ENCODE data around the gene DUSP2. TPM values are rescaled to one million over a fixed set of nuclear protein-coding genes. Genes with fewer than 3 reads are reported as not detected.

DUSP2 gene
- total RNA-seq, 1 donor from 2014 or later = 494 TPM

- peaks cover 10% of the 10 kb centered on the region for H3K9me3 Mint-ChIP-seq
- intact Hi-C loops (cut with micrococcal nuclease) = no loop called here
- no peak overlapping the region for H3K4me3 Mint-ChIP-seq
- no peak overlapping the region for H3K27ac Mint-ChIP-seq
- H3K27me3 Mint-ChIP-seq (ENCODE audit: insufficient read depth) = peaks cover 1% of the 10 kb centered on the region
- no peaks in the 10 kb centered on the region for H3K36me3 Mint-ChIP-seq (ENCODE audit: low read depth)
- no peaks in the 10 kb centered on the region for H3K4me1 Mint-ChIP-seq (ENCODE audit: low read depth)
- no peak for DNase-seq (ENCODE audit: low spot score)
Measured at GRCh38 chr2:96102596-96103186, 42.5 kb downstream of the DUSP2 start.

- intact Hi-C loops (cut with micrococcal nuclease) = no loop called here
- H3K4me1 Mint-ChIP-seq (ENCODE audit: low read depth) = no peaks in the 10 kb centered on the region
- H3K27me3 Mint-ChIP-seq (ENCODE audit: insufficient read depth) = peaks cover 6% of the 10 kb centered on the region
- no peak overlapping the region for H3K4me3 Mint-ChIP-seq
- no peak overlapping the region for H3K27ac Mint-ChIP-seq
- no peak for DNase-seq (ENCODE audit: low spot score)
- H3K36me3 Mint-ChIP-seq (ENCODE audit: low read depth) = no peaks in the 10 kb centered on the region
- peaks cover 10% of the 10 kb centered on the region for H3K9me3 Mint-ChIP-seq
Measured at GRCh38 chr2:96100893-96101304, 44.3 kb downstream of the DUSP2 start.

GRCh38 chr2:96099861-96100798, 45.1 kb downstream of the DUSP2 start:
- intact Hi-C loops (cut with micrococcal nuclease) = no loop called here
- H3K27ac Mint-ChIP-seq = no peak overlapping the region
- H3K36me3 Mint-ChIP-seq (ENCODE audit: low read depth) = no peaks in the 10 kb centered on the region
- H3K27me3 Mint-ChIP-seq (ENCODE audit: insufficient read depth) = peaks cover 9% of the 10 kb centered on the region
- peaks cover 4% of the 10 kb centered on the region for H3K9me3 Mint-ChIP-seq
- DNase-seq (ENCODE audit: low spot score) = no peak
- H3K4me3 Mint-ChIP-seq = no peak overlapping the region
- H3K4me1 Mint-ChIP-seq (ENCODE audit: low read depth) = no peaks in the 10 kb centered on the region

- Mint-ChIP-seq H3K27ac (no peak overlapping the region), H3K36me3 (ENCODE audit: low read depth) (no peaks in the 10 kb centered on the region), H3K4me3 (no peak overlapping the region), H3K9me3 (no peaks in the 10 kb centered on the region), H3K4me1 (ENCODE audit: low read depth) (no peaks in the 10 kb centered on the region), H3K27me3 (ENCODE audit: insufficient read depth) (peaks cover 9% of the 10 kb centered on the region)
- no peak for DNase-seq (ENCODE audit: low spot score)
- intact Hi-C loops (cut with micrococcal nuclease) = no loop called here
Measured at GRCh38 chr2:96098900-96099590, 46.2 kb downstream of the DUSP2 start.

- Mint-ChIP-seq H3K4me3 (no peak overlapping the region), H3K36me3 (ENCODE audit: low read depth) (no peaks in the 10 kb centered on the region), H3K27me3 (ENCODE audit: insufficient read depth) (peaks cover 15% of the 10 kb centered on the region), H3K9me3 (no peaks in the 10 kb centered on the region), H3K4me1 (ENCODE audit: low read depth) (no peaks in the 10 kb centered on the region), H3K27ac (no peak overlapping the region)
- intact Hi-C loops (cut with micrococcal nuclease) = no loop called here
- DNase-seq (ENCODE audit: low spot score) = no peak
Measured at GRCh38 chr2:96097951-96098823, 47.1 kb downstream of the DUSP2 start.

GRCh38 chr2:96097441-96097840, 47.8 kb downstream of the DUSP2 start:
- no peak overlapping the region for H3K4me3 Mint-ChIP-seq
- H3K36me3 Mint-ChIP-seq (ENCODE audit: low read depth) = no peaks in the 10 kb centered on the region
- H3K27me3 Mint-ChIP-seq (ENCODE audit: insufficient read depth) = peaks cover 15% of the 10 kb centered on the region
- intact Hi-C loops (cut with micrococcal nuclease) = no loop called here
- H3K9me3 Mint-ChIP-seq = no peaks in the 10 kb centered on the region
- H3K27ac Mint-ChIP-seq = no peak overlapping the region
- no peaks in the 10 kb centered on the region for H3K4me1 Mint-ChIP-seq (ENCODE audit: low read depth)
- DNase-seq (ENCODE audit: low spot score) = no peak

GRCh38 chr2:96095116-96095636, 50.1 kb downstream of the DUSP2 start:
- H3K27me3 Mint-ChIP-seq (ENCODE audit: insufficient read depth) = peaks cover 15% of the 10 kb centered on the region
- no peaks in the 10 kb centered on the region for H3K36me3 Mint-ChIP-seq (ENCODE audit: low read depth)
- H3K9me3 Mint-ChIP-seq = no peaks in the 10 kb centered on the region
- H3K4me3 Mint-ChIP-seq = no peak overlapping the region
- no peak for DNase-seq (ENCODE audit: low spot score)
- H3K27ac Mint-ChIP-seq = no peak overlapping the region
- H3K4me1 Mint-ChIP-seq (ENCODE audit: low read depth) = no peaks in the 10 kb centered on the region
- intact Hi-C loops (cut with micrococcal nuclease) = no loop called here

- H3K4me3 Mint-ChIP-seq = no peak overlapping the region
Measured at GRCh38 chr2:96093528-96093927, 51.7 kb downstream of the DUSP2 start.

More at GRCh38 chr2:96093528-96093927, 51.7 kb downstream of the DUSP2 start:
- Mint-ChIP-seq H3K36me3 (ENCODE audit: low read depth) (no peaks in the 10 kb centered on the region), H3K27me3 (ENCODE audit: insufficient read depth) (peaks cover 15% of the 10 kb centered on the region), H3K27ac (no peak overlapping the region), H3K4me1 (ENCODE audit: low read depth) (no peaks in the 10 kb centered on the region), H3K9me3 (no peaks in the 10 kb centered on the region)
- no peak for DNase-seq (ENCODE audit: low spot score)
- intact Hi-C loops (cut with micrococcal nuclease) = no loop called here

Other genes starting within 250 kb of the DUSP2 start
- 52.9 and 56.9 TPM in 2 replicates for gene ANKRD36C, start 153.6 kb downstream of the DUSP2 start, total RNA-seq
- gene GPAT2, start 110.5 kb downstream of the DUSP2 start, total RNA-seq = 18.4 and 18.7 TPM in 2 replicates
- 0.12 and 0.21 TPM in 2 replicates for gene ADRA2B, start 28.9 kb downstream of the DUSP2 start, total RNA-seq
- gene ASTL, start 6.9 kb downstream of the DUSP2 start, total RNA-seq = 2.0 and 2.9 TPM in 2 replicates
- 216 and 229 TPM in 2 replicates for gene STARD7, start 63.4 kb upstream of the DUSP2 start, total RNA-seq
- 29.7 and 30.1 TPM in 2 replicates for gene TMEM127, start 120.6 kb upstream of the DUSP2 start, total RNA-seq
- gene CIAO1, start 120.8 kb upstream of the DUSP2 start, total RNA-seq = 111 and 115 TPM in 2 replicates
- gene SNRNP200, start 160.1 kb upstream of the DUSP2 start, total RNA-seq = 192 and 196 TPM in 2 replicates
- gene ITPRIPL1, start 179.9 kb upstream of the DUSP2 start, total RNA-seq = 52.1 and 54.5 TPM in 2 replicates
- gene NCAPH, start 190.3 kb upstream of the DUSP2 start, total RNA-seq = 64.7 and 69.7 TPM in 2 replicates

Data from activated T-helper 1 cell treated with anti-CD3 and anti-CD28 coated beads, Interleukin-12 subunit alpha, Interleukin-12 subunit beta, Interleukin-2, Interleukin-4 antibody, amounts not matched to agents 30 ng/mL and 10 ng/mL and 1 ng/mL, durations not matched to agents 14 hours and 24 hours and 36 hours (primary cell).